ENCODE results near the gene C19orf53. TPM values are rescaled to one million over a fixed set of nuclear protein-coding genes. Genes with fewer than 3 reads are reported as not detected.

The C19orf53 gene
- total and polyA plus RNA-seq, 9 of the 15 experiments (the other 6 are each of a cell fraction or from before 2014, with no cell fraction given) = 98.5 to 441 (median 164) TPM

- H3K4me3 ChIP-seq = peak overlapping the region; percentile 60
- no peaks in the 10 kb centered on the region for H3K9me3 ChIP-seq (replicated peaks; ENCODE audit: control insufficient read depth, insufficient read depth, low read depth, low read length)
- ATAC-seq = peak; percentile 46
- H3K4me1 ChIP-seq (replicated peaks in 1 of 2; ENCODE audit: control insufficient read depth in 2 of 2, insufficient read depth in 2 of 2, low read length in 2 of 2) = peaks cover 7 to 43% of the 10 kb centered on the region in 2 experiments; a peak in 3 of 5 replicates
- peak overlapping the region; percentile 85 for H3K4me2 ChIP-seq (ENCODE audit: insufficient read depth, low read length)
- peak overlapping the region; percentile 61 to 97 for H3K9ac ChIP-seq (ENCODE audit: insufficient read depth in 1 of 2, low read depth in 2 of 2, low read length in 2 of 2)
- CTCF ChIA-PET (ENCODE audit: low intra/inter-chr PET ratio) = no interaction called here
- no peaks in the 10 kb centered on the region for H3K27me3 ChIP-seq (ENCODE audit: control insufficient read depth in 2 of 2, insufficient read depth in 2 of 2, low read length in 2 of 2)
- WGBS (ENCODE audit: insufficient coverage, low coverage, missing lambda C conversion rate) = 39% methylated on average over 17 of the region's 19 CpGs
- POLR2A ChIA-PET = interaction anchor here (0.6 to 2.0 kb wide), 4 partner anchors 9 to 266 kb away, joined by 3 to 6 read pairs (median 4); partner anchors contain the start of gene C19orf53
- in situ Hi-C loops (cut with MboI) (no loop called here), intact Hi-C loops (cut with micrococcal nuclease) (no loop called here)
- H3K27ac ChIP-seq (ENCODE audit: extremely low read depth, low read depth, low read length) = peak overlapping the region; percentile 26; the same call in 1 of the 3 replicates
- no peaks in the 10 kb centered on the region for H4K20me1 ChIP-seq (replicated peaks; ENCODE audit: control insufficient read depth, insufficient read depth, low read length)
- H3K36me3 ChIP-seq (ENCODE audit: control insufficient read depth, insufficient read depth, low read length) = peaks cover 61% of the 10 kb centered on the region; the same call in 1 of the 3 replicates
- FAIRE-seq = peak; percentile 58
- H3K79me2 ChIP-seq (ENCODE audit: control insufficient read depth, insufficient read depth, low read length) = peaks cover 28% of the 10 kb centered on the region
- DNase-seq (ENCODE audit: extremely low read depth in 1 of 4, low spot score in 3 of 4) = peak in 1 of 4 experiments; percentile 26
- H2AFZ ChIP-seq (ENCODE audit: low read depth, low read length) = peak overlapping the region; percentile 43
- H3K9me1 ChIP-seq (ENCODE audit: control insufficient read depth, insufficient read depth, low read length) = no peaks in the 10 kb centered on the region
- BruUV-seq (replicated peaks) = TSS peak; percentile 56
- TF ChIP-seq ELF2 (CRISPR knock-in tag; IDR thresholded peaks at IDR 0.05) (no peak), YY1 (IDR thresholded peaks at IDR 0.05; ENCODE audit: borderline replicate concordance in 1 of 3, control insufficient read depth in 1 of 3, extremely low read depth in 1 of 3, insufficient read depth in 3 of 3, insufficient read length in 1 of 3, insufficient replicate concordance in 2 of 3, low read depth in 1 of 3, low read length in 2 of 3) (peak in 1 of 3 experiments; percentile 39), XRCC5 (IDR thresholded peaks at IDR 0.05; ENCODE audit: low read depth, low read length) (0 out of 2 replicates have a peak, but pooled peaks have one; percentile 30), ELF1 (tag; IDR thresholded peaks at IDR 0.05) (peak; percentile 39; the same call in 1 of the 2 replicates), MAFG (tag; conservative IDR thresholded peaks at IDR 0.05) (0 out of 2 replicates have a peak, but pooled peaks have one; percentile 7), BCOR (IDR thresholded peaks at IDR 0.05) (peak; percentile 6; the same call in 1 of the 2 replicates), GATA2 (CRISPR knock-in tag; IDR thresholded peaks at IDR 0.05) (peak; percentile 69), TCF3 (CRISPR knock-in tag; IDR thresholded peaks at IDR 0.05) (no peak), KDM4B (IDR thresholded peaks at IDR 0.05; ENCODE audit: borderline replicate concordance in 2 of 2, low read depth in 1 of 2) (no peak), RCOR1 (IDR thresholded peaks at IDR 0.05; ENCODE audit: borderline replicate concordance in 1 of 2, low read depth in 2 of 2, low read length in 2 of 2) (peak in 1 of 2 experiments; percentile 69; a peak in 1 of 4 replicates), ZNF79 (CRISPR knock-in tag; IDR thresholded peaks at IDR 0.05; ENCODE audit: low read depth) (no peak), HLTF (IDR thresholded peaks at IDR 0.05) (0 out of 2 replicates have a peak, but pooled peaks have one; percentile 47), DIDO1 (tag; IDR thresholded peaks at IDR 0.05; ENCODE audit: low read depth) (no peak), SMARCA4 (IDR thresholded peaks at IDR 0.05) (peak; percentile 51)
Observed at GRCh38 chr19:13765395-13766094, 8.7 kb upstream of the C19orf53 start.

Data from K562 (cell line).